GM12878 (cell line): ENCODE results near the gene FMN2. TPM values are rescaled to one million over a fixed set of nuclear protein-coding genes. Genes with fewer than 3 reads are reported as not detected.

Experiments
- ATAC-seq: fragments of 200-7000 bp; cut with Tn5 transposase; 3 replicates; pipeline ENCODE4 v1.9.1; 2020; ENCODE audit warnings: mild to moderate bottlenecking, moderate library complexity
- BruUV-seq: library from RNA; stranded (reverse); fragments of 400-500 nt; replicated peaks from 2 replicates; lab custom pipeline; 2021; lab: Mats Ljungman, UMichigan
- CTCF ChIA-PET: fragments of 300-600 bp; sonication (Branson Sonifier 250); formaldehyde crosslinking; extraction: SDS; loops from one replicate; lab custom pipeline; 2021; ENCODE audit warnings: inconsistent platforms; lab: Yijun Ruan, JAX
- POLR2A ChIA-PET: fragments of 350-600 bp; formaldehyde crosslinking; extraction: SDS; loops from one replicate; lab custom pipeline; 2021; ENCODE audit warnings: inconsistent platforms; lab: Charles Lee
- RAD21 ChIA-PET: fragments of 300-600 bp; sonication (Branson Sonifier 250); formaldehyde crosslinking; loops from one replicate; lab custom pipeline; 2023; ENCODE audit warnings: antibody characterized with exemption; ENCODE audit not compliant: unreplicated experiment; lab: Charles Lee
- SMC1A ChIA-PET: fragments of 300-600 bp; sonication (Branson Sonifier 250); formaldehyde crosslinking; loops from one replicate; lab custom pipeline; 2023; ENCODE audit not compliant: unreplicated experiment, uncharacterized antibody; lab: Charles Lee
- DNase-seq: peaks from one replicate; pipeline ENCODE4 v3.0.0-alpha.2; 2011; ENCODE audit warnings: low read depth, low spot score
- FAIRE-seq: peaks from 3 replicates; lab custom pipeline; 2011; peaks lifted over from hg19 to GRCh38; lab: Jason Lieb, UNC
- H2AFZ ChIP-seq: 2 replicates; pipeline ENCODE4 v1.6.0; 2011; ENCODE audit warnings: low read depth, low read length, control low read depth; ENCODE audit not compliant: control insufficient read depth
- H3K27ac ChIP-seq: 2 replicates; pipeline ENCODE4 v1.5.1; 2011; ENCODE audit warnings: control low read depth; ENCODE audit not compliant: control insufficient read depth, insufficient read depth
- H3K27me3 ChIP-seq, 2 experiments: replicated peaks in 1 of 2; 2 replicates each; pipeline versions ENCODE4 v1.6.0 to v1.6.1; 2011; ENCODE audit warnings: low read length in 1 of 2; ENCODE audit not compliant: control insufficient read depth in 2 of 2, insufficient read depth in 2 of 2
- H3K36me3 ChIP-seq, 2 experiments: 2 replicates each; pipeline ENCODE4 v1.5.1; 2011; ENCODE audit warnings: low read length in 1 of 2; ENCODE audit not compliant: control insufficient read depth in 2 of 2, insufficient read depth in 2 of 2
- H3K4me1 ChIP-seq: 2 replicates; pipeline ENCODE4 v1.6.1; 2011; ENCODE audit warnings: mild to moderate bottlenecking, low read length, moderate library complexity, mixed read lengths; ENCODE audit not compliant: control insufficient read depth, insufficient read depth
- H3K4me2 ChIP-seq: 2 replicates; pipeline ENCODE4 v1.6.0; 2011; ENCODE audit warnings: control low read depth; ENCODE audit not compliant: control insufficient read depth, insufficient read depth
- H3K4me3 ChIP-seq: fragments of 200-600 bp; sonication (generic); 2 replicates; pipeline ENCODE4 v1.5.1; 2016
- H3K79me2 ChIP-seq: 2 replicates; pipeline ENCODE4 v1.6.0; 2011; ENCODE audit warnings: low read length; ENCODE audit not compliant: control insufficient read depth, insufficient read depth
- H3K9ac ChIP-seq: 2 replicates; pipeline ENCODE4 v1.8.0; 2011; ENCODE audit warnings: low read length, control low read depth, mixed read lengths; ENCODE audit not compliant: control insufficient read depth, insufficient read depth
- H3K9me3 ChIP-seq: replicated peaks from 3 replicates; pipeline ENCODE4 v1.5.1; 2011; ENCODE audit warnings: mild to moderate bottlenecking, low read length; ENCODE audit not compliant: control insufficient read depth, insufficient read depth
- H4K20me1 ChIP-seq: 2 replicates; pipeline ENCODE4 v1.6.0; 2011; ENCODE audit not compliant: control insufficient read depth, insufficient read depth
- CBX5 ChIP-seq: sonication (generic); IDR thresholded peaks from 2 replicates; pipeline ENCODE4 v1.6.1; 2016; ENCODE audit warnings: low read depth, moderate library complexity, mild to moderate bottlenecking, inconsistent platforms
- CTCF ChIP-seq, 3 experiments: IDR thresholded peaks in 2 of 3; conservative IDR thresholded peaks in 1 of 3; 2 replicates each; pipeline ENCODE4 v1.5.1; 2011; ENCODE audit warnings: low read depth in 3 of 3, low read length in 3 of 3, mild to moderate bottlenecking in 3 of 3, control low read depth in 2 of 3, moderate library complexity in 2 of 3, inconsistent platforms in 1 of 3, mixed read lengths in 1 of 3; ENCODE audit not compliant: control insufficient read depth in 2 of 3, insufficient read depth in 1 of 3; ENCODE audit errors: extremely low read depth in 1 of 3
- EP300 ChIP-seq, 2 experiments: fragments of 150-350 bp in 1 of 2; IDR thresholded peaks; 2 replicates each; pipeline ENCODE4 v1.6.1; 2011 to 2012; ENCODE audit warnings: low read depth in 2 of 2, low read length in 2 of 2, borderline replicate concordance in 1 of 2, improper control_type of control experiment in 1 of 2, inconsistent platforms in 1 of 2; ENCODE audit not compliant: control insufficient read depth in 1 of 2
- EZH2 ChIP-seq: IDR thresholded peaks from 2 replicates; pipeline ENCODE4 v1.6.1; 2012; ENCODE audit warnings: low read depth, mild to moderate bottlenecking, control low read depth, inconsistent platforms, low read length, borderline replicate concordance; ENCODE audit not compliant: control insufficient read depth
- HSF1 ChIP-seq: fragments of 150-350 bp; IDR thresholded peaks from 2 replicates; pipeline ENCODE4 v1.6.1; 2014; ENCODE audit warnings: mild to moderate bottlenecking, low read depth, low read length
- NFXL1 ChIP-seq: fragments of 450-650 bp; IDR thresholded peaks from 2 replicates; pipeline ENCODE4 v1.6.1; 2017; ENCODE audit warnings: antibody characterized with exemption, mild to moderate bottlenecking, borderline replicate concordance
- NKRF ChIP-seq: fragments of 450-650 bp; conservative IDR thresholded peaks from 2 replicates; pipeline ENCODE4 v1.6.1; 2017; ENCODE audit warnings: mild to moderate bottlenecking, moderate library complexity
- REST ChIP-seq: IDR thresholded peaks from 2 replicates; pipeline ENCODE4 v1.6.1; 2012; ENCODE audit warnings: mild to moderate bottlenecking, low read depth, low read length
- SIN3A ChIP-seq: IDR thresholded peaks from 2 replicates; pipeline ENCODE4 v1.6.1; 2012; ENCODE audit warnings: low read depth, low read length, improper control_type of control experiment
- SIX5 ChIP-seq: IDR thresholded peaks from 2 replicates; pipeline ENCODE4 v1.6.1; 2011; ENCODE audit warnings: mild to moderate bottlenecking, low read depth, low read length, moderate library complexity; ENCODE audit not compliant: severe bottlenecking
- WGBS: methylation state at CpG from one replicate; pipeline ENCODE4 v1.1.6; 2016; ENCODE audit warnings: low lambda C conversion rate; ENCODE audit not compliant: insufficient replicate concordance, insufficient coverage; ENCODE audit errors: missing lambda C conversion rate; 5-methylcytosine and 5-hydroxymethylcytosine counted together
- in situ Hi-C: fragments of 300-500 bp; cut with MboI; formaldehyde crosslinking; loops from 9 replicates; pipeline ENCODE4 v1.14.3; 2018; ENCODE audit warnings: mixed read lengths
- intact Hi-C: fragments of 100-400 bp; cut with micrococcal nuclease; formaldehyde crosslinking; loops from one replicate; pipeline ENCODE4 v1.14.2; 2022; ENCODE audit not compliant: unreplicated experiment
- polyA plus RNA-seq, 11 experiments: library from polyadenylated mRNA; depleted of rRNA in 4 of 11; unstranded in 6 of 11; stranded (reverse) in 5 of 11; fragments of >200 nt; fragmentation: Nextera tagmentation in 4 of 11; fragmentation: Illumina TruSeq in 1 of 11; extraction: Ambion mirVana in 4 of 11; extraction: Trizol in 1 of 11; gene quantifications; 1 replicate in 1 of 11; 2 replicates in 10 of 11; pipeline versions ENCODE4 v1.2.1 to v1.2.3, GENCODE V29; 2011 to 2016; ENCODE audit warnings: inconsistent platforms in 2 of 11, missing spikeins in 2 of 11, low read depth in 1 of 11
- total RNA-seq, 4 experiments: library from RNA; depleted of rRNA in 3 of 4; stranded (reverse); fragments of >200 nt in 3 of 4; fragmentation: Illumina TruSeq in 1 of 4; extraction: Trizol in 1 of 4; gene quantifications; 2 replicates each; pipeline versions ENCODE4 v1.2.1 to v1.2.3, GENCODE V29; 2013 to 2021

Gene FMN2
- total and polyA plus RNA-seq, 10 of the 15 experiments (the other 5 are each of a cell fraction or from before 2014, with no cell fraction given), result 0.60 TPM; not detected in 9

- TF ChIP-seq CTCF (IDR thresholded peaks at IDR 0.05 in 2 of 3, conservative IDR thresholded peaks at IDR 0.05 in 1 of 3; ENCODE audit: control insufficient read depth in 2 of 3, extremely low read depth in 1 of 3, insufficient read depth in 1 of 3, low read depth in 3 of 3, low read length in 3 of 3) (no peak), EZH2 (no peak), SIN3A (no peak), REST (no peak)
Measured at GRCh38 chr1:240174734-240175133, 83.1 kb downstream of the FMN2 start (continued).

GRCh38 chr1:240178366-240178765 is 86.7 kb downstream of the FMN2 start:
- Histone ChIP-seq H2AFZ (no peak overlapping the region), H3K4me2 (no peak overlapping the region), H3K79me2 (no peaks in the 10 kb centered on the region), H4K20me1 (no peaks in the 10 kb centered on the region), H3K9me3 (no peaks in the 10 kb centered on the region), H3K27ac (no peak overlapping the region), H3K4me1 (no peaks in the 10 kb centered on the region), H3K4me3 (no peak overlapping the region), H3K36me3 (no peaks in the 10 kb centered on the region), H3K9ac (no peak overlapping the region), H3K27me3 (no peaks in the 10 kb centered on the region)
- CTCF ChIA-PET, result no interaction called here
- DNase-seq, result no peak
- no peak for ATAC-seq
- SMC1A ChIA-PET, result no interaction called here
- RAD21 ChIA-PET, result no interaction called here
- no peak for FAIRE-seq
- BruUV-seq, result no TSS peak
- WGBS, result 43% methylated on average over 4 of the region's 5 CpGs
- TF ChIP-seq NKRF (no peak), EP300 (IDR thresholded peaks at IDR 0.05; ENCODE audit: borderline replicate concordance in 1 of 2, control insufficient read depth in 1 of 2, low read depth in 2 of 2, low read length in 2 of 2) (no peak), CBX5 (no peak), SIX5 (no peak), NFXL1 (no peak), HSF1 (no peak)
- in situ Hi-C loops, result no loop called here
- intact Hi-C loops, result no loop called here
- POLR2A ChIA-PET, result no interaction called here
